Liver (tissue), 9 donors: Measurements from ENCODE around the gene APBA3. TPM values are rescaled to one million over a fixed set of nuclear protein-coding genes. Genes with fewer than 3 reads are reported as not detected.
A peak's percentile ranks its signal among the peaks of the same experiment; 100 is the strongest.

Experiments used
- DNase-seq: peaks from one replicate; pipeline ENCODE4 v3.0.0-alpha.2; 2017; ENCODE audit warnings: low spot score
- H3K27ac ChIP-seq, 2 donors: one replicate each; pipeline ENCODE4 v1.7.0; 2013; ENCODE audit warnings: inconsistent platforms in 2 of 2, low read length in 2 of 2, control low read depth in 1 of 2, low read depth in 1 of 2, mild to moderate bottlenecking in 1 of 2
- H3K27me3 ChIP-seq, 4 donors: one replicate each; pipeline versions ENCODE4 v1.6.1 to v1.7.0; 2013; ENCODE audit warnings: low read length in 3 of 4, inconsistent platforms in 1 of 4, mild to moderate bottlenecking in 1 of 4, moderate library complexity in 1 of 4; ENCODE audit not compliant: control insufficient read depth in 4 of 4, insufficient read depth in 4 of 4
- H3K36me3 ChIP-seq, 4 donors: one replicate each; pipeline versions ENCODE4 v1.6.1 to v1.7.0; 2013; ENCODE audit warnings: low read length in 3 of 4, mild to moderate bottlenecking in 3 of 4, low read depth in 1 of 4, moderate library complexity in 1 of 4; ENCODE audit not compliant: control insufficient read depth in 4 of 4, insufficient read depth in 3 of 4
- H3K4me1 ChIP-seq, 4 donors: one replicate each; pipeline versions ENCODE4 v1.6.1 to v1.7.0; 2013; ENCODE audit warnings: low read length in 3 of 4, mild to moderate bottlenecking in 3 of 4, moderate library complexity in 1 of 4; ENCODE audit not compliant: control insufficient read depth in 4 of 4, insufficient read depth in 4 of 4
- H3K4me3 ChIP-seq, 3 donors: one replicate each; pipeline versions ENCODE4 v1.6.1 to v1.7.0; 2013; ENCODE audit warnings: low read length in 3 of 3, control low read depth in 1 of 3, low read depth in 1 of 3, mild to moderate bottlenecking in 1 of 3
- H3K9ac ChIP-seq, 2 donors: one replicate each; pipeline ENCODE4 v1.7.0; 2013; ENCODE audit warnings: low read length in 2 of 2, mild to moderate bottlenecking in 2 of 2, moderate library complexity in 2 of 2, control low read depth in 1 of 2, low read depth in 1 of 2
- H3K9me3 ChIP-seq, 4 donors: one replicate each; pipeline versions ENCODE4 v1.6.1 to v1.7.0; 2013; ENCODE audit warnings: low read length in 3 of 4; ENCODE audit not compliant: control insufficient read depth in 4 of 4
- EGR1 ChIP-seq, 2 donors: IDR thresholded peaks; 2 replicates each; pipeline ENCODE4 v1.6.1; 2016 to 2018; ENCODE audit warnings: antibody characterized with exemption in 2 of 2, low read depth in 2 of 2
- FOXA1 ChIP-seq: IDR thresholded peaks from 2 replicates; pipeline ENCODE4 v1.6.1; 2016; ENCODE audit warnings: antibody characterized with exemption
- FOXA2 ChIP-seq: IDR thresholded peaks from 2 replicates; pipeline ENCODE4 v1.6.1; 2016; ENCODE audit warnings: antibody characterized with exemption
- GABPA ChIP-seq, 2 donors: IDR thresholded peaks in 1 of 2; conservative IDR thresholded peaks in 1 of 2; 2 replicates each; pipeline ENCODE4 v1.6.1; 2016; ENCODE audit warnings: antibody characterized with exemption in 2 of 2, mild to moderate bottlenecking in 1 of 2, moderate library complexity in 1 of 2
- HNF4A ChIP-seq, 2 donors: conservative IDR thresholded peaks; 2 replicates each; pipeline ENCODE4 v1.6.1; 2016; ENCODE audit warnings: antibody characterized with exemption in 2 of 2, mild to moderate bottlenecking in 2 of 2
- HNF4G ChIP-seq: IDR thresholded peaks from 2 replicates; pipeline ENCODE4 v1.6.1; 2016; ENCODE audit warnings: antibody characterized with exemption
- JUND ChIP-seq, 2 donors: IDR thresholded peaks; 2 replicates each; pipeline ENCODE4 v1.6.1; 2016; ENCODE audit warnings: antibody characterized with exemption in 2 of 2
- NR2F2 ChIP-seq: IDR thresholded peaks from 2 replicates; pipeline ENCODE4 v1.6.1; 2016; ENCODE audit warnings: antibody characterized with exemption
- RAD21 ChIP-seq, 2 donors: IDR thresholded peaks; 2 replicates each; pipeline ENCODE4 v1.6.1; 2016; ENCODE audit warnings: antibody characterized with exemption in 2 of 2, mild to moderate bottlenecking in 2 of 2
- RXRA ChIP-seq, 2 donors: IDR thresholded peaks; 2 replicates each; pipeline ENCODE4 v1.6.1; 2017 to 2018; ENCODE audit warnings: antibody characterized with exemption in 2 of 2, mild to moderate bottlenecking in 1 of 2
- SP1 ChIP-seq: IDR thresholded peaks from 2 replicates; pipeline ENCODE4 v1.6.1; 2018; ENCODE audit warnings: antibody characterized with exemption, mild to moderate bottlenecking
- TAF1 ChIP-seq: conservative IDR thresholded peaks from 2 replicates; pipeline ENCODE4 v1.6.1; 2016; ENCODE audit warnings: antibody characterized with exemption, mild to moderate bottlenecking
- YY1 ChIP-seq: IDR thresholded peaks from 2 replicates; pipeline ENCODE4 v1.6.1; 2016; ENCODE audit warnings: antibody characterized with exemption, mild to moderate bottlenecking
- ZBTB33 ChIP-seq: IDR thresholded peaks from 2 replicates; pipeline ENCODE4 v1.6.1; 2016; ENCODE audit warnings: antibody characterized with exemption
- WGBS: extraction: QIAGEN DNeasy Blood & Tissue Kit; methylation state at CpG from one replicate; pipeline ENCODE4 v1.1.7; 2013; 5-methylcytosine and 5-hydroxymethylcytosine counted together
- polyA plus RNA-seq, 2 donors: library from polyadenylated mRNA; stranded (reverse) in 1 of 2; unstranded in 1 of 2; fragments of 200-250 nt in 1 of 2; fragments of >200 nt in 1 of 2; fragmentation: Nextera tagmentation in 1 of 2; extraction: Ambion mirVana in 1 of 2; gene quantifications; one replicate each; pipeline versions ENCODE4 v1.2.1 to v1.2.3, GENCODE V29; 2013 to 2015
- total RNA-seq, 2 donors: library from RNA; depleted of rRNA; stranded (reverse); fragments of >200 nt; gene quantifications; one replicate each; pipeline ENCODE4 v1.2.3, GENCODE V29; 2014
- TF ChIP-seq, protein P1 (sequence below): fragments of 150-350 bp; IDR thresholded peaks from 2 replicates; pipeline ENCODE4 v1.5.1; 2017; ENCODE audit warnings: improper control_type of control experiment, low read depth, low read length; ENCODE audit not compliant: missing input control
- TF ChIP-seq, protein P2 (sequence below): IDR thresholded peaks from 2 replicates; pipeline ENCODE4 v1.6.1; 2016; ENCODE audit warnings: antibody characterized with exemption, mild to moderate bottlenecking
- TF ChIP-seq, protein P3 (sequence below): IDR thresholded peaks from 2 replicates; pipeline ENCODE4 v1.6.1; 2016; ENCODE audit warnings: antibody characterized with exemption
- TF ChIP-seq, protein P4 (sequence below): IDR thresholded peaks from 2 replicates; pipeline ENCODE4 v1.6.1; 2016; ENCODE audit warnings: antibody characterized with exemption
- donor health status: healthy.
- donor health status: healthy.
- donor health status: healthy.
- donor health status: healthy.
- donor health status: healthy.

Gene APBA3
- total and polyA plus RNA-seq, 4 donors = 6.4 to 24.3 (median 10.7) TPM

GRCh38 chr19:3721887-3722442 is 39.5 kb downstream of the APBA3 start:
- Histone ChIP-seq H3K4me3 (peak overlapping the region in 1 of 3 donors; percentile 9), H3K27ac (no peak overlapping the region)
- no peak for DNase-seq

More at GRCh38 chr19:3721887-3722442, 39.5 kb downstream of the APBA3 start:
- Histone ChIP-seq H3K27me3 (no peaks in the 10 kb centered on the region), H3K4me1 (peaks cover 3 to 15% (median 12%) of the 10 kb centered on the region in 4 donors), H3K9ac (no peak overlapping the region), H3K36me3 (no peaks in the 10 kb centered on the region), H3K9me3 (no peaks in the 10 kb centered on the region)
- TF ChIP-seq, protein P1, sequence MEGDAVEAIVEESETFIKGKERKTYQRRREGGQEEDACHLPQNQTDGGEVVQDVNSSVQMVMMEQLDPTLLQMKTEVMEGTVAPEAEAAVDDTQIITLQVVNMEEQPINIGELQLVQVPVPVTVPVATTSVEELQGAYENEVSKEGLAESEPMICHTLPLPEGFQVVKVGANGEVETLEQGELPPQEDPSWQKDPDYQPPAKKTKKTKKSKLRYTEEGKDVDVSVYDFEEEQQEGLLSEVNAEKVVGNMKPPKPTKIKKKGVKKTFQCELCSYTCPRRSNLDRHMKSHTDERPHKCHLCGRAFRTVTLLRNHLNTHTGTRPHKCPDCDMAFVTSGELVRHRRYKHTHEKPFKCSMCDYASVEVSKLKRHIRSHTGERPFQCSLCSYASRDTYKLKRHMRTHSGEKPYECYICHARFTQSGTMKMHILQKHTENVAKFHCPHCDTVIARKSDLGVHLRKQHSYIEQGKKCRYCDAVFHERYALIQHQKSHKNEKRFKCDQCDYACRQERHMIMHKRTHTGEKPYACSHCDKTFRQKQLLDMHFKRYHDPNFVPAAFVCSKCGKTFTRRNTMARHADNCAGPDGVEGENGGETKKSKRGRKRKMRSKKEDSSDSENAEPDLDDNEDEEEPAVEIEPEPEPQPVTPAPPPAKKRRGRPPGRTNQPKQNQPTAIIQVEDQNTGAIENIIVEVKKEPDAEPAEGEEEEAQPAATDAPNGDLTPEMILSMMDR = no peak
- no peak for TF ChIP-seq FOXA1
- TF ChIP-seq GABPA (IDR thresholded peaks at IDR 0.05 in 1 of 2, conservative IDR thresholded peaks at IDR 0.05 in 1 of 2) = no peak
- no peak for TF ChIP-seq YY1
- no peak for TF ChIP-seq HNF4G
- no peak for TF ChIP-seq JUND (IDR thresholded peaks at IDR 0.05)
- no peak for TF ChIP-seq SP1
- TF ChIP-seq, protein P2, sequence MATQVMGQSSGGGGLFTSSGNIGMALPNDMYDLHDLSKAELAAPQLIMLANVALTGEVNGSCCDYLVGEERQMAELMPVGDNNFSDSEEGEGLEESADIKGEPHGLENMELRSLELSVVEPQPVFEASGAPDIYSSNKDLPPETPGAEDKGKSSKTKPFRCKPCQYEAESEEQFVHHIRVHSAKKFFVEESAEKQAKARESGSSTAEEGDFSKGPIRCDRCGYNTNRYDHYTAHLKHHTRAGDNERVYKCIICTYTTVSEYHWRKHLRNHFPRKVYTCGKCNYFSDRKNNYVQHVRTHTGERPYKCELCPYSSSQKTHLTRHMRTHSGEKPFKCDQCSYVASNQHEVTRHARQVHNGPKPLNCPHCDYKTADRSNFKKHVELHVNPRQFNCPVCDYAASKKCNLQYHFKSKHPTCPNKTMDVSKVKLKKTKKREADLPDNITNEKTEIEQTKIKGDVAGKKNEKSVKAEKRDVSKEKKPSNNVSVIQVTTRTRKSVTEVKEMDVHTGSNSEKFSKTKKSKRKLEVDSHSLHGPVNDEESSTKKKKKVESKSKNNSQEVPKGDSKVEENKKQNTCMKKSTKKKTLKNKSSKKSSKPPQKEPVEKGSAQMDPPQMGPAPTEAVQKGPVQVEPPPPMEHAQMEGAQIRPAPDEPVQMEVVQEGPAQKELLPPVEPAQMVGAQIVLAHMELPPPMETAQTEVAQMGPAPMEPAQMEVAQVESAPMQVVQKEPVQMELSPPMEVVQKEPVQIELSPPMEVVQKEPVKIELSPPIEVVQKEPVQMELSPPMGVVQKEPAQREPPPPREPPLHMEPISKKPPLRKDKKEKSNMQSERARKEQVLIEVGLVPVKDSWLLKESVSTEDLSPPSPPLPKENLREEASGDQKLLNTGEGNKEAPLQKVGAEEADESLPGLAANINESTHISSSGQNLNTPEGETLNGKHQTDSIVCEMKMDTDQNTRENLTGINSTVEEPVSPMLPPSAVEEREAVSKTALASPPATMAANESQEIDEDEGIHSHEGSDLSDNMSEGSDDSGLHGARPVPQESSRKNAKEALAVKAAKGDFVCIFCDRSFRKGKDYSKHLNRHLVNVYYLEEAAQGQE = no peak
- no peak for TF ChIP-seq TAF1
- TF ChIP-seq, protein P3, sequence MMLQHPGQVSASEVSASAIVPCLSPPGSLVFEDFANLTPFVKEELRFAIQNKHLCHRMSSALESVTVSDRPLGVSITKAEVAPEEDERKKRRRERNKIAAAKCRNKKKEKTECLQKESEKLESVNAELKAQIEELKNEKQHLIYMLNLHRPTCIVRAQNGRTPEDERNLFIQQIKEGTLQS = no peak
- no peak for TF ChIP-seq ZBTB33
- TF ChIP-seq HNF4A (conservative IDR thresholded peaks at IDR 0.05) = no peak
- no peak for TF ChIP-seq NR2F2
- TF ChIP-seq FOXA2 = no peak
- TF ChIP-seq RAD21 (IDR thresholded peaks at IDR 0.05) = no peak
- no peak for TF ChIP-seq RXRA (IDR thresholded peaks at IDR 0.05)
- TF ChIP-seq, protein P4, sequence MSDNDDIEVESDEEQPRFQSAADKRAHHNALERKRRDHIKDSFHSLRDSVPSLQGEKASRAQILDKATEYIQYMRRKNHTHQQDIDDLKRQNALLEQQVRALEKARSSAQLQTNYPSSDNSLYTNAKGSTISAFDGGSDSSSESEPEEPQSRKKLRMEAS = no peak
- TF ChIP-seq EGR1 (IDR thresholded peaks at IDR 0.05; ENCODE audit: low read depth in 2 of 2) = no peak
- 30% methylated on average over 26 of the region's 26 CpGs for WGBS
